Liver (tissue), 2 donors: ENCODE data around the gene RIMBP2.

ENCODE experiments used
- RAD21 ChIP-seq, 2 donors: IDR thresholded peaks; 2 replicates each; pipeline ENCODE4 v1.6.1; 2016; ENCODE audit warnings: antibody characterized with exemption in 2 of 2, mild to moderate bottlenecking in 2 of 2
- SP1 ChIP-seq: IDR thresholded peaks from 2 replicates; pipeline ENCODE4 v1.6.1; 2018; ENCODE audit warnings: antibody characterized with exemption, mild to moderate bottlenecking
- donor health status: healthy.

DNA sequence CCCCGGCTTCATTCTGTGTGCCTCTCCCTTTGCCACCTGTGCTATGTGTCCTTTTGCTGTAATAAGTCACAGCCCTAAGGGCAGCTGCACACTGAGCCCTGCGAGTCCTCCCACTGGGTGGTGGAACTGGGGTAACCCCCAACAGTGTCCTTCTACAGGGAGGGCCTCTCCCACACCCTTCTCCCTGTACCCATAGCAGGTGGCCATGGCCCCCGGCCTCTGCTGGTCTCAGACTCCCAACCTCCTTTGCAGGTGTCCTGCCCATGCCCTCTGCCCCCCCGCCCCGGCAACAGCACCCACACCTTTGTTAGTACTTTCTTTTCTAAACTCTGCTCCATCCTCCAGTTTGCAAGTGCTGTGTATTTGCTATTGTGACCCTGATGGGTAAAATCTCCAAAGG, 206.6 kb downstream of the RIMBP2 start:
- TF ChIP-seq RAD21 (IDR thresholded peaks at IDR 0.05) (no peak), SP1 (no peak)
